H1 (cell line): ENCODE data around the gene ENPP6. TPM values are rescaled to one million over a fixed set of nuclear protein-coding genes. Genes with fewer than 3 reads are reported as not detected.

Source experiments
- CBX8 ChIP-seq: fragments of 300-800, 300-1000 bp; sonication (generic); IDR thresholded peaks from 2 replicates; pipeline ENCODE4 v1.7.1; 2016; ENCODE audit warnings: low read depth, low read length, borderline replicate concordance
- KDM5A ChIP-seq: fragments of 200-600 bp; IDR thresholded peaks from 2 replicates; pipeline ENCODE4 v1.7.1; 2012; ENCODE audit warnings: mild to moderate bottlenecking, low read length, inconsistent platforms, mixed read lengths
- SIRT6 ChIP-seq: IDR thresholded peaks from one replicate; pipeline ENCODE4 v1.7.1; 2012; ENCODE audit warnings: low read length, inconsistent platforms
- USF2 ChIP-seq: IDR thresholded peaks from 2 replicates; pipeline ENCODE4 v1.6.1; 2011; ENCODE audit warnings: low read length, improper control_type of control experiment
- polyA plus RNA-seq, 7 experiments: library from polyadenylated mRNA; depleted of rRNA in 3 of 7; stranded (reverse) in 5 of 7; unstranded in 2 of 7; fragments of >200 nt in 5 of 7; fragments of 200-250 nt in 2 of 7; gene quantifications; 1 replicate in 5 of 7; 2 replicates in 1 of 7; 4 replicates in 1 of 7; pipeline versions ENCODE4 v1.2.1 to v1.2.3, GENCODE V29; 2011 to 2013; ENCODE audit warnings: missing spikeins in 2 of 7, mixed read lengths in 2 of 7
- total RNA-seq: library from RNA; stranded (reverse); fragmentation: NEBNext Ultra II Directional; extraction: Animal tissue kit (Norgen Biotek cat#: 25700); gene quantifications from 2 replicates; pipeline ENCODE4 v1.2.1, GENCODE V29; 2021
- TF ChIP-seq, protein P1 (sequence below): IDR thresholded peaks from 2 replicates; pipeline ENCODE4 v1.6.1; 2012; ENCODE audit warnings: inconsistent platforms

The ENPP6 gene
- total and polyA plus RNA-seq, 2 of the 8 experiments (the other 6 are each of a cell fraction or from before 2014, with no cell fraction given) = 0.11 to 0.20 TPM

GRCh38 chr4:184094532-184095159 is 123.0 kb downstream of the ENPP6 start (continued):
- no peak for TF ChIP-seq SIRT6
- no peak for TF ChIP-seq CBX8
- TF ChIP-seq USF2 = no peak
- TF ChIP-seq KDM5A = no peak
- TF ChIP-seq, protein P1, sequence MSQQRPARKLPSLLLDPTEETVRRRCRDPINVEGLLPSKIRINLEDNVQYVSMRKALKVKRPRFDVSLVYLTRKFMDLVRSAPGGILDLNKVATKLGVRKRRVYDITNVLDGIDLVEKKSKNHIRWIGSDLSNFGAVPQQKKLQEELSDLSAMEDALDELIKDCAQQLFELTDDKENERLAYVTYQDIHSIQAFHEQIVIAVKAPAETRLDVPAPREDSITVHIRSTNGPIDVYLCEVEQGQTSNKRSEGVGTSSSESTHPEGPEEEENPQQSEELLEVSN = no peak
